ENCODE data around the gene ITPKB. TPM values are rescaled to one million over a fixed set of nuclear protein-coding genes. Genes with fewer than 3 reads are reported as not detected.

ITPKB gene
- polyA plus RNA-seq, 12 donors = 18.6 to 32.0 (median 23.7) TPM; not detected in 1

DNA sequence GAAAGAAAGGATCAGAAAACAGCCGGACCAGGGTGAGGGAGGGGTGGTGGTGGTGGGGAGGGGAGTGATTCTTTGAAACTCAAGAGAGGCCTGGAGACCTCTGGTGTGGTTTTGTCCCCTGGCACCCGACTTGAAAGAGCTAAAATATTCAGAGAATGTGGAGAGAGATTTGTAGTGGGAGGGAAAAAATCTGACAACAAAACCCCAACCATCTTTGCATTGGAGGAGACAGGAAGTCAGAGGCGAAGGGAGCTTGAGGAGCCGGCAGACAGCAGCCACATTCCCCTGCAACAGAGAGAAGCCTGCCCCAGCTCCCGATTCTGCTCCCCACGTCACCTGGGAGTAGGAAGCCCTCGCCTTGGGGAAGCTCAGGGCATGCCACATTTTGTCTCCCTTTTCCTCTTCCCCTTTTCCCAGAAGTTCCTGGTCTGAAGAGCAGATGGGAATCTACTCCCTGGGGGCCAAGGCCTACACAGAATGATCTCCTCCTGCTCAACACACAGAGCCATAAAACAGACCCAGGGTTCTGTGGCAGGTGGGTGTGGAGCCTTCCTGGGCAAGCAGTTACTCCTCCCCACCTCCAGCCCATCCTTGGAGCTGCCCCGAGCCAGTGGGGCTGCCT lies 84.9 kb downstream of the ITPKB start:
- no peak for DNase-seq

DNA sequence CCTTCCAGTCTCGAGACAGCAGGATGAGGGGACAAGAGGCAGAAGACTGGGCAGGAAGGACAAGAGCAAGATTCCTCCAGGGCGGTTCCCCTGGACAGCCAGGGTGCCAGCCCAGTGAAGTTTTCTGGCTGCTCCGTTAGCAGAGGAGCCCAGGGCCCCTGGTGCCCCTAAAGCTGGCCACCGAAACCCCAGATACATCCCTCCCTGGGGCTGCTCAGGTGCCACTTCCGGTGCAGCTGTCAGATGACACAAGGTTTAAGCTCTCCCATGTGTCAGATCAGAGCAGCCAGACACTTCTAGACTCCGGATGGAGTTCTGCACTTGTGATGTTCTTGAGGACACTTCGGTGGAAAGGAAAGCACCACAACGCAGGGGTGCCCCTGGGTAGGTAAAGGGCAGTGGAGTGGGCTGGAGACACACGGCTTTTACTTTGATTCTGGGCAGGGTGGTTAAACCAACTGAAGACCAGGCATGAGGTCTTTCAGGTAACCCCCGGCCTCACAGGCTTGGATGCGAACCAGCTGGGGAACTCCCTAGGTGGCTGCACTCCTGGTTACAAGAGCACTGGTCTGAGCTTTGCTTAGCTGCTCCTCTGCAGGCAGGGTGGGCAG lies 85.7 kb downstream of the ITPKB start:
- no peak for DNase-seq

DNA sequence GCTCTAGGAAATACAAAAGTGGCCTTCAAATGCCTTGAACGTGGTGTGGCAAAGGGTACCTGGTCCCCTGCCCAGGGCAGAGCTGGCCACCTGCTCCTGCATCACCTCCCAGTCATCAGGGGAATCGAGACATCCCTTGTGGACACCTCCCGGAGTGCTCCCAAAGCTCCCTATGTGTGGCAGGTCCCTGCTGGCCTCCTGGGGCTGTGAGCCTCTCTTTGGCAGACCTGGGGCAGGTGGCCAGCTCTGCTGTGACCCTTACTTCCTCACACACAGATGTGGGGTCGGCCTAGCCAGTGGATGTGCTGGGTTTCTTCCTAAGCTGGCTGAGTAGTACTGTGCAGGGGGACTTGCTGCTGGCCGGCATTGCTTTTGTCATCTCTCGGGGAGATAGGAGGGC lies 86.5 kb downstream of the ITPKB start:
- DNase-seq = no peak

DNA sequence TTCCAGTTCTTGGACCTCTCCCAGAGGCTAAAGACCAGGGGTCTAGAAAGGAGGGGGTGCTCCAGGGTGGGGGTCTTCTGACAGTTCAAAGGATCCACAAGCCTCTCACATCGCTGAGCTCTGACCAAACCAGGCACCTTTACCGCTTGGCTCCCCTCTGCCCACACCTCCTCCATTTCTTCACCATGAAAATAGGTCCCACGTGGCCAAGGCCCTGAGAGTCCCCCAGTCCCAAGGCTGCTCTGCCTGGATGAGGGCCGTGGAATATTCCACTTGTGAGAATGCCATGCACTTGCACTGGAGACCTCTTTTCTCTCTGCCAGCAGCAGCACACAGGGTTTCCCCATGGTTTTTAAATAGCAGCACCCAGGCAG lies 87.4 kb downstream of the ITPKB start:
- DNase-seq = no peak

DNA sequence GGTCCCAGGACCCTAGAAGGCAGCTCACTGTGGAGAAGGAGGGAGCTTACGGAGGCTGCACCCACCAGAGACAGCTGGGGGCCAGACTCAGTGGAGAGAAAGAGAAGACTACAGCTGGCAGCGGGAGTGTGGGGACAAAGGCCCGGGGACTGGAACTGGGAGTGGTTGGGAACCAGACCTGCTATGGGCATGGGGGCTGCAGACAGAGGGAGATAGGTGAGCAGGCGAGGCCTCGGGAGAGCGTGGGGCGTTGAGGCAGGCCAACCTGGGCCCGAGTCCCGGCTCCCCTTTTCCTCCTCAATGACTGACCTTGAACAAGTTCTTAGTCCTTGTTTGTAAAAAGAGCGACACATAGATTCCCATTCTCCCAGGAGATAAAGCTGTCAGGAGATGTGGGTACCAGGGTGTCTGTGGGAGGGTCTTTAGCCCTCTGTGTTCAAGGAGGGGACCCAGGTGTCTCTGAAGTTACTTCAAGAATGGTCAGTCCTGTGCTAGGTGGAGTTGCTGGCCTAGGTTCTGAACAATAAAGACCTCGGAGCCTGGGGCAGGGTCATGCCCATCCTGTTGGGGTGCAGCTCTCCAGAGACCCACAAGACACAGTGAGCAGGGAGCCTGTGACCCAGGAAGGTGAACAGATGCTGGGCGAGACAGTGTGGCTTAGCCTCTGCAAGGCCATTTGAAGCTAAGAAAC lies 87.9 kb downstream of the ITPKB start:
- DNase-seq = no peak

DNA sequence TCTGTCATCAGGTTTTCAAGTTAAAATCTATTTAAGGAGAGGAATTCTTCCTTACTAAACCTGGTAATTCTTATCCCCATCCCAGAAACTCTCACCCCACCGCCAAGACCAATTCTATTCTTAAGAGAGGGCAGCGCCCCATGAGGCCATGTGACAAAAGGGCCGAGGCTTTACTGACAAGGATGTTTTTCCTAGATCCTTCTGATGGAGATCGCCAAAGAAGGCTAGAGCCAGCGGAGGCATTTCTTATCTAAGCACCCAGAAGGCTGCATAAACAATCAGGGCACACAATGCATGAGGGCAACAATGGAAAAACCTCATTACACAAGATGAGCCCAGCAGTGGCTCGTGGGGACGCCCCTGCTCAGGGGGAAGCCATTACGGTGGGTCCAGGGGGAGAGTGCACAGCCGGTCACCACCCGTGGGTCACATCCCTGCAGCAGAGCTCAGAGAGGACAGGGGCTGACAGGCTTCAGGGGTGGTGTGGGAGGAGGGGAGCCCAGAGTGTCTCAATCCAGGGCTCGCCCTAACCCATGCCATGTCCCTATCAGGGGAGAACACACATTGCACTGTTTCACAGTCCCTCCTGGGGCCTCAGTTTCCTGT lies 88.7 kb downstream of the ITPKB start:
- no peak for DNase-seq

DNA sequence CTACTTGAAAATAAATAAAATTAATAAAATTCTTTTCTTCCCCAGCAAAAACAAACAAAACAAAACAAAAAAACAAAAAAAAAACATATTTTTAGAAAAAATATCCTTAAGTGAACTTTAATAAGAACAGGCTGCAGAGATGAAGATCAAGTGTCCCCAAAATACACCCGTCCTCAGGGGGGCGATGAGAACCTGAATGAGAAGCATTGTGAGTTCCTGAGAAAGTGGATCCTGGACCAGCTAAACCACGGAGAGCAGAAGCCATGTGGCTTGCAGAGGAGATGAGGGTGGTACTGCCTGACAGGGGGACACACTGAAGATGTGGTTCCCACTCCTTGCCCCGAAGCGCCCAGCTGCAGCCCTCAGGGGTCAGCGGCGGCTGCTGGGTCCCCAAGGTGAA lies 89.3 kb downstream of the ITPKB start:
- DNase-seq = no peak

DNA sequence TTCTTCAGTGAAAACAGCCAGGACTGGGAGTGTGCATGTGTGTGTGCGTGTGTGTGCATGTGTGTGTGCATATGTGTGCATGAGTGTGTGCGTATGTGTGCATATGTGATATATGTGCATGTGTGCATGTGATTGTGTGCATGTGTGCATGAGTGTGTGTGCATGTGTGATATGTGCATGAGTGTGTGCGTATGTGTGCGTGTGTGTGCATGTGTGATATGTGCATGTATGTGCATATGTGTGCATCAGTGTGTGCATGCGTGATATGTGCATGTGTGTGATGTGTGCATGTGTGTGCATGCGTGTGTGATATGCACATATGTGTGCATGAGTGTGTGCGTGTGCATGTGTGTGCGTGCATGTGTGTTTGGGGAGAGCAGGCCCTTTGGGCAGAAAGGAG lies 89.8 kb downstream of the ITPKB start:
- no peak for DNase-seq

DNA sequence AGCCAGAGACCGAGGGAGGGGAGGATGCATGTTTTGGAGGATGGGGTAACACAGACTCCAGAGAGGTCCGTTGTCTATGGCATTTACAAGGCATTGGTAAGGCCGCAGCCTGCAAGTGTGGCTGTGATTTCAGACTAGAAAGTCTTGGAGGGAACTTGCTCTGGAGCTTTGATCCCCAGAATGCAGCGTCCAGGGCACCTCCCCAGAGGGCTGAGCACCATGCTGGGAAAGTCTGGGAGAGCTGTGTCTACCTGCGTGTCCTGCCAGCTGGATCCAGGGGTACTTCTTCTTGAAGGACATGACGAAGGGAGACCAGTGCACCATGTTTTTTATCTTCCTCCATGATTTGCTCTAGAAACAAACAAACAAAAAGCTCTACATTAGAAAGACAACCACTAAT lies 90.7 kb downstream of the ITPKB start:
- DNase-seq = no peak

DNA sequence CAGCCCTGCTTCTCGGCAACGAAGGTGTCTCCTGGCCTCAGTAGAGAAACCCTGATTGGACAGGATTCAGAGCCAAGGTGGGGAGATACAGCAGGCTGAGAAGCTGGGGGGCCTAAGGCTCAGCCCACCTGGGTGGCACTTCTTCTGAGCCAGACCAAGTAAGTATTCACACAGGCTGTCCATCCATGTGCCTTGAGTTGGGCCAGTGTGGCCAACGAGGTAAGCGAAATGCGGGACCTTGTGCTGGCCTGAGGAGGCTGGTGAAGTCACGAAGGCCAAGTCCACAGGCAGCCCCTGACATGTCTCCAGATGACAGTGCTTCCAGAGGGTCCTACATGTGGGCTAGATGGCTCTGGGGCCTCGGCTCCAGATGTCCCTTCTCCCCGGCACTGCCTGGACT lies 91.4 kb downstream of the ITPKB start:
- no peak for DNase-seq

DNA sequence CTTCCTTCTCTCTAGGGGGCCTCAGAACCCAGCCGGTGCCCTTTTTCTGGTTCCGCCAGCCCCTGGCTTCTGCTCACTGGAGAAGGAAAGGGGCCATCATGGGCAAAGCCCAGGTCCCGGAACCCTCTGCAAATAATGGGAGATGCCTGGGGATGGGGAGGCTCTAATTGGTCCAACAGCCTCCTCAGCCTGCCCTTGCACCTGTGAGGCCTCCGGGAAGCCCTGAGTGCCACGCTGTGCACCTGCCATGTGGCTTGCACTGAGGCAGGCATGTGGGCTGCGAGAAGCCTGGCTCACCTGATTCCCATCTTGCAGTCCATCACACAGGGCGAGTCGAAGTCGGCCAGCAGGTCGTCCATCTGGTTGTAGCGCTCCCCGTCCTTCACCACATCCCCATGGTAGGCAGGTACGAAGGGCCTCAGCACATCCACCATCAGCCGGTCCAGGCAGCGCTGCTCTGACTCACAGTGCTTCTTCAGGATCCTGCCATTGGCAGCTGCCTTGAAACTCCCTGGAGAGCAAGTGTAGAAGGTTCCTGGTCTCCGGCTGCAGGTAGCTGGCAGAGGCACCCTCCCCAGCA lies 92.1 kb downstream of the ITPKB start:
- no peak for DNase-seq

DNA sequence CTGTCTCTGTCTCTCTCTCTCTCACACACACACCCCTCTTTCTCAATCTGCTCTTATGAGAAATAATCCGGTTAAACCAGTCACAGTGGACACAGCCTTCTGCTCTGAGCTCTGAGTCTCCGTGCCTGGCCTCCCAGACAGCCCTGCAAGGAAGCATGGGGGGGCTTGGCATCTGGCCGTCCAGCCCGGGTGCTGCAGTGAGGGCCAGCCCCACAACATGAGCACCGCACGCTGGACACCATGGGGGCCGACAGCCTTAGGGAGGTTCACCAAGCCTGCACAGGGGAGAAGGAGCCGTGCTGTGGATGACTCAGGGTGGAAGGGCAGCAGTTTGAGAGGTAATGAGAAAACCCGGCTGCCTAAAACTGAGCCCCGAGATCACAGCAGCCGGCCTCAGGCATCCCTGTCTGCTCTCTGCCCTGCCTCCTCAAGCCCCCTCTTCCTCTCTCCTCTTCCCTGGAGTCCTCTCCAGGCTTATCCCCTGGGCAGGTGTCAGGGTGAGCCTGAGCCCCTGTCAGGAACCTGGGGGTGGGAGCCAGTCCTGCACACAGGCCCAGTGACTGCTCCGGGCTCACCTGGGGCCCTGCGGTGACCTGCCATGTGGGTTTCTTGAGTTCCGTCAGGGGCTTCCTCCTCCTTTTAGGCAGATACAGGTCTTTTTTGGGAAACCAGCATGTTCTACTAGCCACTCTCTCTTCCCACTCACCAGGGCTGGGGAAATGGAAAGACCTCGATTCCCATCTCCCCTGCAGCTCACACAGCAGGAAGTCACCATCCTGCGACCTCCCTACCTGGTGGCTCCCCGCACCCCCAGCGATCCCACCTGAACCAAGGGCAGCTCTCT lies 92.8 kb downstream of the ITPKB start:
- no peak for DNase-seq

DNA sequence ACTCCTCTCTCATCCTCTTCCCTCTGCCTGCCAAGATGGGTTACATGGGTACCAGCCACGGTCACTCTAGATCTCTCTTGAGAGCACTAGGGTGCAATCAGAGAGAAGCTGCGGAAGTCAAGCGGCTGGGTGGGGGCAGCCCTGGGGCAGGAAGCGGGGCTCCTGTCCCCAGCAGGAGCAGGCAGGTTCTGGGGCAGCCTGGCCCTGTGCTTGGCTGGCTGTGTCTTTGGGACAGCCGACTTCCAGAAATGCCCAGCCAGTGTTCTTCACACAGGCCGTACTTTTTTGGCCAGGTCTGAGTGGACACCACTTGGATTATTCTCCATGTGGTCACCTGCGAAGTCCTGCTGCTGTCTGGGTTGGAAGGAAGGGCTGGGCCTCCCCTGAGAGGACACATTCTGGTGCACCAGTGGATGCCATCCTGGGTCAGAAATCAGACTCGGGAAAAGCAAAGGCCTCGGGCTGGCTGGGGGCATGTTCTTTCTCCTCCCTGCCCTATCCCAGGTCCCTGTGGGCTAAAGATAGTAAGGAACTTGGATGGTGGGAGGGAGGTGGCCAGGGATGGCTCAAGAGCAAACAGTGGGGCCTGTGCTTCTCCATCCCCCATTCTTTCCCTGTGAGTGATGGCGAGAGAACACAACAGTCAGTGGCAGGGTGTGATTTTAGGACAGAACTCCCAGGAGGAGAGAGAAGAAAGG lies 93.7 kb downstream of the ITPKB start:
- DNase-seq = no peak

DNA sequence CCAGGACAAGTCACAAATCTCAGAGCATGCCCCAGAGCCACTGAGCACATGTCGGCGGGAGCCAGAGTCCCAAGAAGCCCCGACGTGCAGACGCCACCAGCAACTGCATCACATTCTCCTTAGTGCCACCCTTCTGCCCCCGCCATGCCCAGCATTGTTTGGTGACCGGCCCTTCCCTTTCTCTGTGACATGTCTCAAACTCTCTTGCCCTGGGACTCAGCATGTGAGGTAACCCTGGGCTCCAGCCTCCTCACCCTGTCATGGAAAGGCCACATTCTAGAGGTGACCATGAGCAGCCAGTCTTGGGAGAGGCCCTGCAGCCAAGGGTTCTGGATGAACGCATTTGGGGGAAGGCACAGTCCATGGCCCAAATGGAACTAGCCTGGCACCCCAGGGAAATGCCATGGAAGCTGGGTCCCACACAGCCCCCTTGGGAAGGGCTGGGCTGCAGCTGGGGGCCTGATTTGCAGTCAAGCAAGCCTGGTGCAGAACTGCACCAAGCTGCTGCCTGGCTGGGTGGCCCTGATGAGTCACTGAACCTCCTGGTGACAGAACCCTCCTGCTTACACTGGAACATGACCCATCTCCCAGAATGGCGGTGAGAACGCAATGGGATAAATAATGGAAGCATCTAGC lies 94.4 kb downstream of the ITPKB start:
- no peak for DNase-seq

DNA sequence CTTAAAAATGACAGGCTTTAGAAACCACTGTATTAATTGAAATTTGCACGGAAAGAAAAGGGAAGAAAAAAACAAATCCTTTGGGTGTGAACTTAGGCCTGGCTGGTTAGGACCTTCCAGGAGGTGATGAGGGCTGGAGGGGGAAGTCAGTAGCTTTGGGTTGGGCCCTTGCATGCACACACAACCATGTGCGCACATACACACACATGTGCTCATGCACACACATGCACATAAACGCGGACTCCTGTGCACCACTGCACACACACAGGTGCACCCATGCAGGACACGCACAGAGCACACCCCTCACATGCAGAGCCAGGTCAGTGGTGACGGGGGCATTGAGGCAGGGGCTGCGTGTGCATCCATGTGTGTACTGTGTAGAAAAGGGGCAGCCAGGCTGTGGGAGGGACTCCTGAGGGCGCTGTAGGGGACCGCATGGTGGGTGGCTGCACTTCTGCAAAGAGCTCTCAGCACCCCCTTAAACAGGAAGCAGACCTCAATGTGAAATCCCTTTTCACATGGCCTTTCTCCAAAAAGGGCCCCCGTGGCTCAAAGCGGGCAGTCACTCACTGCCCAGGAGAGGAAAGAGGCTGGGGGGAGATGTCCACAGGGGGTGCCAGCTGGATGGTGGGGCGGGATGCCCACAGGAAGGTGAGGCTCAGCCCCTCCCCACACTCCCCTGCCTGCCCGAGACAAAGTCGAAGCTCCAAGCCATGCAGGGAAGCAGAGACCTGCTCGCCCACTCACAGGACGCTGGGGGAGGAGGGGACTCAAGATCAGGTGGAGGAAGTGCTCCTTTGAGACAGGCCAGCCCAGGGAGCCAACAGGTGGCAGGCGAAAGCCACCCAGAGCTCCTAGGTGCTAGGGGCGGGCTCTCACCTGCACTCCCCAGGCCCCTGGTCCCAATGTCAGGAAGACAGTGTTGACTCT lies 95.2 kb downstream of the ITPKB start:
- DNase-seq = no peak

DNA sequence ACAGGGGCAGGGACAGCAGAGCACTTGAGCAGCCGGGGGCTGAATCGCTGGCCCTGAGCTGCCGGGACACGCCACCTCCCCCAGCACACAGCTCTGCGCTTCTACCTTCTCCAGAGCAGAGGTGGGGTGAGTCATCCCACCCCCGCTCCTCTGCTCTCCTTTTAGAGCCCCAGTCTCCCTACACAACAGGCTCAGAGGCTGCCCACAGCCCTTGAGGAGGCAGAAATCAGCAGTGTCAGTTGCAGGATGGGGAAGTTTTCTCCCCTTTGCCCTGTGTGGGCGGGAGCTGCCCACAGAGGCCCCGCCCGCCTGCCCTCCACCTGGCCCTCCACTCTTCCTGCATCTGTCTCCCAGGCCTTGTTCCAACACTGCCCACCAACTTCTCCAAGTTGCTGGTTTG lies 95.9 kb downstream of the ITPKB start:
- no peak for DNase-seq

DNA sequence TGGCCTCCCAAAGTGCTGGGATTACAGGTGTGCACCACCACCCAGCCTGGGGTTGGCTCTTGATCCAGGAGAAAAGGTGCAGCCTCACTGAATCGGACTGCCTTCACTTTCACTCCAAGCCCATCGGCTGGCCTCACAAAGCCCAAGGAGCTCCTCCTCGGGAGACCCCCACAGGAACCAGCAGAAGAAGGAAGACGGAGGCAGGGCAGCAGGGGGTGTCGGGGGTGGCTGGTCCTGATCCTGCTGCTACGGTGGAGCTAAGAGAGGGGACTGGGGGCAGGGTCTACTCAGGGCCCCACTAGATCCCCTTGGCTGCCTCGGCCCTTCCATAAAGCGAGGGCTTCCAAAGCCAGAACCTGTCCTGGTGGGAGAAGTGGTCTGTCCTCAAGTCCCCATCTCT lies 96.7 kb downstream of the ITPKB start:
- no peak for DNase-seq

DNA sequence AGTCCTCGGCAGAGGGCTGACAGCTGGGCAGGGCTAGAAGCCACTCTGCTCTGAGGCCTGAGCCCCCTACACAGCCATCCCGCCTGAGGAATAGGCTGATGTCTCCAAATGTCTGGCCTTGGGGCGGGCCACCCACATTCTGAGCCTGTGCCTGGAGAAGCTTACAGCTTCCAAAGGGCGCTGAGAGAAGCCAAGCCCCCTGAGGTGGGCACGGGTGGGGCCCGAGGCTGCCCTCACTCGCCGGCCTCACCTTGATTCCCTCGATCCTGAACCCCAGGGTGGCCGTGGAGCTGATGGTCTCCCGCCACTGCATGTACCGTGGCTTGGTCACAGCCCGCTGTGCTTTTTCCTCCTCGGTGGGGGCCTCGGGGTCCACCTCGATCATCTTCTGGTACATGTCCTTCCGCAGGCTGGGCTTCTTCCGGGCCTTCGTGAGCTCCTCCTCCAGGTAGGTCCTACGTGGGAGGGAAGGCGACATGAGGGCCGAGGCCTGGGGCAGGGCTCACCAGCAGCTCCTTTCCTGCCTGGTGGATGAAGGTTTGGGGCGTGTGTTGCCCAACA lies 97.3 kb downstream of the ITPKB start:
- DNase-seq = no peak
